ENCODE results near the gene TAF1A.
A peak's percentile ranks its signal among the peaks of the same experiment; 100 is the strongest.
"Not testable (repeated sequence)": the region's sequence is repeated elsewhere in the genome, so short reads cannot be mapped to it uniquely, and the experiment has no call there.

The TAF1A gene

GRCh38 chr1:222589462-222590302, at the start of gene TAF1A:
Gene TAF1A, minus strand, starts transcription at chr1:222589933.
- DNase-seq = peak; percentile 92

DNA sequence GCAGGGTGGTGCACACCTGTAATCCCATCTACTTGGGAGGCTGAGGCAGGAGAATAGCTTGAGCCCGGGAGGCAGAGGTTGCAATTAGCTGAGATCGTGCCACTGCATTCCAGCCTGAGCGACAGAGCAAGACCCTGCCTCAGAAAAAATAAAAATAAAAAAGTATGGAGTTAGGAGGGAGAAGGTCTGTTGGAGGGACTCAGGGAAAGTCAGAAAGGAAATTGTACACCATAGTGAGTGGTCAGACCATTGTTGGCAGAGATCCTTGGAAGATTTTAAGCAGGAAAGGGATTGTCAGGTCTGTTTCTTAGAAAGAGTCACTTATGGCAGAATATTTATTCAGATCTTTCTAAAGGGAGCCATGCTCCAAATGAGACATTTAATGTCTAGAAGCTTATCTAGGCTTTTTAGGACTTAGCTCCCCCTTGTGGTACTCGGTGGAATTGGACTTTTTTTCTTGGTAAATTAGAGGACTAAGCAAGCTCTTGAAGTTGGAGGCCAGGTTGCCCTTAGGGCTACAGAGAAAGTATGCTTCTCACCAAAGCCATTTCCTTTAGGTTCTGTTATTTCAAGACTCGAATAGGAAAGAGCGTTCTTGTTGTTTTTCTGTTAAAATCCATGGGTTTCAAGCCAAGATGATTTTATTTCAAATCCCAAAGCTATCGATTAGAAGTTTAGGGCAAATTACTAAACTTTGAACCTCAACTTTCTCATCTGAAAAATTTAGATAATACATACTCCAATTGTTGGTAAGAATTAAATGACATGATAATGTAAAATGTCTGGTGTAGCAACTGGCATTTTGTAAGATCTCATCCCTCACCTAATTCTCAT, 44.7 kb upstream of the TAF1A start:
- DNase-seq = peak; percentile 74

DNA sequence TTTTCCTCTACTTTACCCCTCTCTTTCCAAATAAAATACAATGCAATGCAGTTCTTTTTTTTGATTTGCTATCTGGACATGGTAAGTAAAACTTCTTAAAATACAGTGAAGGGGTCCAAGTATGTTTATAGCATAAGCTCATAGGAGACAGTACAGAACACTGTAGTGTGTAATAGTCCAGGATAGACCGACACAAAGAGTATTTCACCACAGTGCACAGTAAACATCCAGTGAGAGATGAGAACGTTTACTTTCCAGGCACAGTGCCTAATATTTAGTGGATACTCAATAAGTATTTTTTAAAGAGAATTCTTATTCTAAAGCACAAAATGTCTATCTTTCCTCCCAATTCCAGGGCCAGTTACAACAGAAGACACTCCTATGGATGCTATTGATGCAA, 43.0 kb upstream of the TAF1A start:
- DNase-seq = no peak

DNA sequence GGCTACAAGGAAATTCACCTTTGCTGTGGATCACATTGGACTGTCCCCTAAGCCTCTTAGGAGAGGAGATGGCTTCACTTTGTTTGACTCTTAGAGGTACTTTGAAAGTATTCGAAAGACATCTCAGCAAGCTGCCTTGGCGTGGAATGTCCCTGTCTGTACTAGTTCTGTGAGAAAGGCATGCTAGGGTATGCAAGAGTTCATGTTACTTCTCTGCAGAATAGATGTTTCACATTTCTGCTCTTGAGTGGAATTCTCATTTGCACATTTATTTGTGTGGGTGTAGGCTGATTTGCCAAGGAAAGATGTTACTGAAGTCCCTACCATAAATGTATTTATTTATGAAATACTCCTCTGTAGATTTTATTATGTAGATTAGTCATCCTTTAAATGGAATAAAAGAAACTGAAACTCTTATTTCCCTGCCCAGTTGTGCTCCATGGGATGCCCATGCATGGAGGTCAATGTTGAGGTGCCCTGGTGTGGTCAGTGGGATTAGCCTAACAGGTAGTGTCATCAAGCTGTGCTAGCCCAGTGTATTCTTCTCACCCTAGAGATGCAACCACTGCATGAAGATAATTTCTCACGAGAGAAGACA, 42.0 kb upstream of the TAF1A start:
- no peak for DNase-seq

DNA sequence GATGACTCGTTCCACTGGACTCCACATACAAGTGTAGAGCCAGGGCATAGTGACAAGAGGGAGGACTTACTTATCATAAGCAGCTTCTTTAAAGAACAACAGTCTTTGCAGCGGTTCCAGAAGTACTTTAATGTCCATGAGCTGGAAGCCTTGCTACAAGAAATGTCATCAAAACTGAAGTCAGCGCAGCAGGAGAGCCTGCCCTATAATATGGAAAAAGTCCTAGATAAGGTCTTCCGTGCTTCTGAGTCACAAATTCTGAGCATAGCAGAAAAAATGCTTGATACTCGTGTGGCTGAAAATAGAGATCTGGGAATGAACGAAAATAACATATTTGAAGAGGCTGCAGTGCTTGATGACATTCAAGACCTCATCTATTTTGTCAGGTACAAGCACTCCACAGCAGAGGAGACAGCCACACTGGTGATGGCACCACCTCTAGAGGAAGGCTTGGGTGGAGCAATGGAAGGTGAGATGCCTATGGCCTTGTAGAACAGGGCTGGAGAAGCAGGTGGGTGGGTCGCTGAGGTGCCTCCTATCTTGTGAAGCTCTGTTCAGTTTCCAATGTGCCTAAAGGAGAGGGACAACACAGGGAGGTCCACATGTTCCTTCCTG, 40.3 kb upstream of the TAF1A start:
- no peak for DNase-seq

DNA sequence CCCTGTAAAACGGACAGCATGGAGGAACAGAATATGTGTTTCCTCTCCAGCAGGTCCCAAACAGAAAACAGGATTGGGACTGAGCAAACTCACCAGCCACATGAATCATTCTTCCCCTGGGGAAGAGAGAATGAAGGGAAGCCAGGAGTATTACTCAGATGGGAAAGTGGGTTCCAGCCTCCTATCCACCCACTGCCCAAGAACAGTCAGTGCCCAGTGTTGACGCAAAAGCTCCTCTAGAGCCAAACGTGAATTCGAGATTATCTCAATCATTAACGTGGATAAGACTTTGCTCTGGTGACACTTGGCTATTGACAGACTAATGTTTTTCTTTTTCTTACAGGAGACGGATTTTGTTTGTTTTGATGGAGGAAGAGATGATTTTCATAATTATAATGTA, 37.5 kb upstream of the TAF1A start:
- no peak for DNase-seq

- no peak for DNase-seq
Measured at GRCh38 chr1:222624214-222624613, 34.5 kb upstream of the TAF1A start.

DNA sequence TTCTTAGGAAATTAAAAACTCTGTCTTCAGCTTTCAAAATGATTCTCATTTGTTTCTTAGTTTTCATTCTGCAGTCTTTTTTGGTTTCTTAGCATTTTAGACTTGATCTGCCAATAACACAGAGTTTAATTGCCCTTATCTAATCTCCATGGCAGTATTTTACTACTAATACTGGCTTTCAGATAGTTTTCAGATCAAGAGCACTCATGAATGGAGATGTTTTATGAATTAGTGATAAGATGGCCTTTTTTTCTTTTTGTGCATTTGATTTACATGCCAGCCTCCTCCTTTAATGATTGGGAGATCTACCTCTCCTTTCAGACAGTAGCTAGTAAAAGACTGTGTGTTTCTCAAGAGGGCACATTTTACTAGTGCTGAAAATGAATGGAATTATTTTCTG, 33.7 kb upstream of the TAF1A start:
- no peak for DNase-seq

- DNase-seq = no peak
Measured at GRCh38 chr1:222622765-222623164, 33.0 kb upstream of the TAF1A start.

DNA sequence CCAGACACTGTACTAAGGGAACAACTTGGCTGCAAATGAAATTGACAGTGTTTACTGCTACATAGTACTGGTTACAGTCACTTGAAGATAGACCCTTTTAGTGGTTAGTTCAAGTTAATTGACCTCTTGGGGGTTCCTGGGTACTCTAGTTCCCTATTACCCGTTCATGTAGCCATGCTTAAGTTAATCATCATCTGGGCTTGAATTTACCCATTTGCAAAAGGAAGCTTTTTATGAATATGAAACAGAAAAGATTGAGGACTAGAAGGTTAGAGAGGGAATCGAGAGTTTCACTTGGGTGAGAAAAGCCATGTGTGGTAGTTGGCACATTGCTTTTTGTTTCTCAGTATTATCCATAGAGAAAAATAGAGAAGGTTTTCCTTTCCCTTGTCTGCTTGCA, 30.8 kb upstream of the TAF1A start:
- DNase-seq = no peak

DNA sequence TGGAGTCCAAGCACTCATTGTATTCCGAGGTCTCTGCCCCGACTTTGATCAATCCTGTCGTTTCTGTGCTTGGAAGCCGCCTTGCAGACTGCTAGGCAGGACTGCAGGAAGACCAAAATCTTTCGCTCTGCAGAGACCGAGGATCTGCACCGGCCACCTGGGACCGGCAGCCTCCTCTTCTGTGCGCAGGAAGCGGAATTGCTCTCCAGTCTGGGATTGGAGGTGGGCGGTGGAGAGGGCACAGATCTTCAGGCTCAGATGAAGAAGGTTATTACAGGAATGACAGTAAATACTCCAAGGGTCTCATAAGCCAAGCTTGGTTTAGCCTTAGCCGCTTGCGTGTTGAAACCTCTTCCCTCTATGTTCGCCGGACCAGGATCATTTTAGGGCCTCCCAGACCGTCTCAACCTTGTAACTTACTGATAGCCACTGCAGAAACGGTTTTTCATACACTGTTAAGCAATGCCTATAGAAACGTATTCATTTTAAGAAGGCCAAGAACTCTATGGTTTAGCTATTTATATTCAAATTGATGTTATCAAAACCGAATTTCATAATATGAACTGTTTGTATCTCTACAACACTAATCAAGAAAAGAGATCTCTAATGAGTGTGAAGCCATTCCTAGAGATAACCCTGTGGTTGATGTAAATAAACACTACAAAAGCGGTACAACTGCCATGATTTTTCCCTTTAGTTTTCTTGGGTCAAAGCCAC, 29.3 kb upstream of the TAF1A start:
- DNase-seq = peak; percentile 39

GRCh38 chr1:222618001-222618879, 28.5 kb upstream of the TAF1A start, which contains the start of gene MIA3:
Gene MIA3, plus strand, starts transcription at chr1:222618097. Its CDS starts 14 bp downstream, at chr1:222618111.
- DNase-seq = no peak

DNA sequence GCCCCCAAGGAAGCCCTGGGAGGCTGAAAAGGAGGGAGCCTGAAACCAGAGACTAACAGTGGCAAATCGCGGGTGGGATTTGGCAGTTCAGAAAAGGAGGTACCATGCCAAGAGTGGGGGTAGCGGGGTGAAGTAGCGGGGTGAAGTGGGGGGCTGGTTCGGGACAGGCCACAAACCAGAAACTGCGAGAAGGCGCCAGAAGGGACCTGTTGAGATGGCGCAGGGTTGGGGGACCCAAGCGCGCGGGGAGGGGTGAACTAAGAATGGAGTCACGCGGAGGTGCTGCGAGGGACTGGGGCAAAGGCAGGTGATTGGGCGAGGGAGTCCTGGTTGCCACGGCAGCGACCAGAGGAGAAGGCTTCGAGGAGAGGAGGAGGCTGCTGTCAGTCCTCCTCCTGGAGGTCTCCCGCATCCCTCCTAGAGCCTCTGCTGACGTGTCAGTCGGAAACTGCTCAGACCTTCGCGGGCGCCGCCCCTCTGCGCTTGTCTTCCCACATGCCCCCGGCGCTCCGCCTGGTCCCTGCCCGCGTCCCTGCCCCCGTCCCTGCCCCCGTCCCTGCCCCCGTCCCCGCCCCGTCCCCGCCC, 27.7 kb upstream of the TAF1A start:
- peak; percentile 95 for DNase-seq

GRCh38 chr1:222616525-222616924, 26.8 kb upstream of the TAF1A start:
- DNase-seq = no peak

DNA sequence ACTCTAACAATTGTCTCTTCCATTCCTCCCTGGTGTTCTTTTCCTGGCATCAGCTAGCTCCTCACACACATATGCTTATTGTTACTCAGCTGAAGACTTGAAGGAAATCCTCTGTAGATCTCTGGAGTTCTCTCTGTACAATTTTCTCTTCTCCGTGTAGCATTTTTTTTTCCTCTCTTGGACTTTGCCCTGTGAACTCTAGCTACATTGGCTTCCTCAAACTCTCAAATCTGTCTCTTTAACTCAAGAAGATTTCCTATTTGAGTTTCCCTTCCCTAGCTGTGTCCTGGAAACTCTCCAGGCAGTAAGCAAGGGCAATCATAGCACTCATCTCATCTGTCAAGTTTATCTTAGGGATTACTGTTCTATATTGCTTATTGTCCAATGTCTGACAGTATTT, 23.9 kb upstream of the TAF1A start:
- DNase-seq = no peak

GRCh38 chr1:222610728-222611127, 21.0 kb upstream of the TAF1A start:
- no peak for DNase-seq

DNA sequence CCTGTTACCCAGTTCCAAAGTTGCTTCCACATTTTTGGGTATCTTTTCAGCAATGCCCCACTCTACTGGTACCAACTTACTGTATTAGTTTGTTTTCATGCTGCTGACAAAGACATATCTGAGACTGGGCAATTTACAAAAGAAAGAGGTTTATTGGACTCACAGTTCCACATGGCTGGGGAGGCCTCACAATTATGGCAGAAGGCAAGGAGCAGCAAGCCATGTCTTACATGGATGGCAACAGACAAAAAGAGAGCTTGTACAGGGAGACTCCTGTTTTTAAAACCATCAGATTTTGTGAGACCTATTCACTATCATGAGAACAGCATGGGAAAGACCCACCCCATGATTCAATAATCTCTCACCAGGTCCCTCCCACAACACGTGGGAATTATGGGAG, 19.4 kb upstream of the TAF1A start:
- DNase-seq = not testable (repeated sequence)

GRCh38 chr1:222606757-222607156, 17.0 kb upstream of the TAF1A start:
- no peak for DNase-seq

DNA sequence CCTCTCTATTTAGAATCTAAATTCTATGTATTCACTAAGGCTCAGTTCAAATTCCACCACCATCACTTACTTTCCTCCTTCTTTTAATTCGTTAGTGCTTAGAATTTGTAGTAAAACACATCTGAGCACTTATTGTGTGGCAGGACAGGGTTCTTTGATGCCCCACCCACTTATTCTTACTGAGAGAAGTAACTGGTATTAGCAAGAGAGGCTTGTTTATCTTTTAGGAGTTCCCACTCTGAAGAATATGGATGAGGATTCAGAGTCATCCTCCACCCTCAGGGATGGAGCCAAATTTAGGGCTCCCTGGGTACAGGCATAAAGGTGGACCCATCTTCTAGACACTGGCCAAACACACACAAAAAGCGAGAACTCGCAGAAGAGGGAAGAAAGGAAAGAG, 11.5 kb upstream of the TAF1A start:
- no peak for DNase-seq

GRCh38 chr1:222600281-222600680, 10.5 kb upstream of the TAF1A start:
- no peak for DNase-seq

DNA sequence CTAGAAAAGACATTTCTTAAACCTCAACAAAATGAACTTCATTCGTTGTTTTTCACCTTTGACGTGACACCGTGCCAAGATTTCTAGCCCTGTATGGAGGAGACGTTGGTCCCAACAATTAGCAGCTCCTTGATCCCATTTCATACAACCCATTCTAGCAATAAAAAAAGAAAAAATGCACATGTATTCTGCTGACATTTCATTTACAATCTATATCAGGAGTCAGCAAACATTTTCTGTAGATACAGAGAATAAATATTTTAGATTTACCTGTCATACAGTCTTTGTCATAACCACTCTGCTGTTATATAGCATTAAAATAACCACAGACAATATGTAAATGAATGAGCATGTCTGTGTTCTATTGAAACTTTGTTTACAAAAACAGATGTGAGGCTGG, 7.0 kb upstream of the TAF1A start:
- DNase-seq = no peak

All from NCI-H2227 treated with DMSO at 0.1 percent for 48 hours (cell line).